ENCODE data around the gene GAS2L1.

GAS2L1 gene

GRCh38 chr22:29319072-29319471, 12.6 kb downstream of the GAS2L1 start:
- DNase-seq (ENCODE audit: low read depth) = no peak
- H3K4me3 ChIP-seq (ENCODE audit: low read depth, low read length) = no peak overlapping the region

- DNase-seq (ENCODE audit: low read depth) = no peak
- H3K4me3 ChIP-seq (ENCODE audit: low read depth, low read length) = no peak overlapping the region
Observed at GRCh38 chr22:29320546-29320945, 14.1 kb downstream of the GAS2L1 start.

GRCh38 chr22:29323641-29324040, 17.2 kb downstream of the GAS2L1 start:
- DNase-seq (ENCODE audit: low read depth) = no peak
- H3K4me3 ChIP-seq (ENCODE audit: low read depth, low read length) = no peak overlapping the region

GRCh38 chr22:29325356-29325755, 18.9 kb downstream of the GAS2L1 start:
- no peak for DNase-seq (ENCODE audit: low read depth)
- no peak overlapping the region for H3K4me3 ChIP-seq (ENCODE audit: low read depth, low read length)

GRCh38 chr22:29325785-29326315, 19.4 kb downstream of the GAS2L1 start:
- no peak for DNase-seq (ENCODE audit: low read depth)
- H3K4me3 ChIP-seq (ENCODE audit: low read depth, low read length) = no peak overlapping the region

- no peak overlapping the region for H3K4me3 ChIP-seq (ENCODE audit: low read depth, low read length)
- no peak for DNase-seq (ENCODE audit: low read depth)
Observed at GRCh38 chr22:29326481-29326880, 20.0 kb downstream of the GAS2L1 start.

- no peak for DNase-seq (ENCODE audit: low read depth)
- no peak overlapping the region for H3K4me3 ChIP-seq (ENCODE audit: low read depth, low read length)
Observed at GRCh38 chr22:29327089-29327764, 20.8 kb downstream of the GAS2L1 start.

- no peak overlapping the region for H3K4me3 ChIP-seq (ENCODE audit: low read depth, low read length)
- DNase-seq (ENCODE audit: low read depth) = no peak
Observed at GRCh38 chr22:29328055-29328454, 21.6 kb downstream of the GAS2L1 start.

GRCh38 chr22:29328566-29329500, 22.4 kb downstream of the GAS2L1 start:
- no peak for DNase-seq (ENCODE audit: low read depth)
- no peak overlapping the region for H3K4me3 ChIP-seq (ENCODE audit: low read depth, low read length)

GRCh38 chr22:29329581-29329980, 23.1 kb downstream of the GAS2L1 start:
- no peak for DNase-seq (ENCODE audit: low read depth)
- H3K4me3 ChIP-seq (ENCODE audit: low read depth, low read length) = no peak overlapping the region

GRCh38 chr22:29330291-29330690, 23.8 kb downstream of the GAS2L1 start:
- no peak for DNase-seq (ENCODE audit: low read depth)
- no peak overlapping the region for H3K4me3 ChIP-seq (ENCODE audit: low read depth, low read length)

GRCh38 chr22:29330753-29331152, 24.3 kb downstream of the GAS2L1 start:
- peak; percentile 59 for DNase-seq (ENCODE audit: low read depth)
- no peak overlapping the region for H3K4me3 ChIP-seq (ENCODE audit: low read depth, low read length)

- no peak for DNase-seq (ENCODE audit: low read depth)
- no peak overlapping the region for H3K4me3 ChIP-seq (ENCODE audit: low read depth, low read length)
Observed at GRCh38 chr22:29331213-29331612, 24.8 kb downstream of the GAS2L1 start.

GRCh38 chr22:29331658-29332300, 25.3 kb downstream of the GAS2L1 start:
- no peak overlapping the region for H3K4me3 ChIP-seq (ENCODE audit: low read depth, low read length)
- no peak for DNase-seq (ENCODE audit: low read depth)

- no peak overlapping the region for H3K4me3 ChIP-seq (ENCODE audit: low read depth, low read length)
- DNase-seq (ENCODE audit: low read depth) = no peak
Observed at GRCh38 chr22:29332886-29333496, 26.5 kb downstream of the GAS2L1 start.

- DNase-seq (ENCODE audit: low read depth) = no peak
- H3K4me3 ChIP-seq (ENCODE audit: low read depth, low read length) = no peak overlapping the region
Observed at GRCh38 chr22:29334148-29334547, 27.7 kb downstream of the GAS2L1 start.

- no peak for DNase-seq (ENCODE audit: low read depth)
Observed at GRCh38 chr22:29334696-29335344, 28.4 kb downstream of the GAS2L1 start.

GRCh38 chr22:29335656-29336055, 29.2 kb downstream of the GAS2L1 start:
- no peak for DNase-seq (ENCODE audit: low read depth)
- H3K4me3 ChIP-seq (ENCODE audit: low read depth, low read length) = no peak overlapping the region

More at GRCh38 chr22:29334696-29335344, 28.4 kb downstream of the GAS2L1 start:
- no peak overlapping the region for H3K4me3 ChIP-seq (ENCODE audit: low read depth, low read length)

All from skeletal muscle cell (primary cell).